ENCODE measurements around the gene RAD51B.

RAD51B gene

DNA sequence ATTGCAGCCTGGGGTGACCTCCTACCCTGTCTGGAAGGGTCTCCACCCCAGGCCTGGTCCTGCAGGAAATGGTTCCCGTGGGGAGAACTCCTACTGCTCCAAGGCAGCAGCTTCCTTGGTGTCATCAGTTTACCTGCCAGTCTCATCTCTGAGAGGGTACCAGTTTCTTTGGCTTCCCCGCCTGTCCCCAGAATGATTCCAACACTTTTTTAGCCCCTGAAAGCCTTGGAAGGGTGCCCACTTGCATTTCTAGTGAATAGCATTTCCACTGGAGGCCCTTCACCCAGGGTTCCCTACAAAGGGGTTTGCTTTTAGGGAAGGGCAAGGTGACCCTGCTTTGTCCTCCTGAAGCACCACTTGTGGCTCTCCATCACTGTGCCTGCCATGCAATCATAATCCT, 689.0 kb downstream of the RAD51B start:
- no peak for DNase-seq

DNA sequence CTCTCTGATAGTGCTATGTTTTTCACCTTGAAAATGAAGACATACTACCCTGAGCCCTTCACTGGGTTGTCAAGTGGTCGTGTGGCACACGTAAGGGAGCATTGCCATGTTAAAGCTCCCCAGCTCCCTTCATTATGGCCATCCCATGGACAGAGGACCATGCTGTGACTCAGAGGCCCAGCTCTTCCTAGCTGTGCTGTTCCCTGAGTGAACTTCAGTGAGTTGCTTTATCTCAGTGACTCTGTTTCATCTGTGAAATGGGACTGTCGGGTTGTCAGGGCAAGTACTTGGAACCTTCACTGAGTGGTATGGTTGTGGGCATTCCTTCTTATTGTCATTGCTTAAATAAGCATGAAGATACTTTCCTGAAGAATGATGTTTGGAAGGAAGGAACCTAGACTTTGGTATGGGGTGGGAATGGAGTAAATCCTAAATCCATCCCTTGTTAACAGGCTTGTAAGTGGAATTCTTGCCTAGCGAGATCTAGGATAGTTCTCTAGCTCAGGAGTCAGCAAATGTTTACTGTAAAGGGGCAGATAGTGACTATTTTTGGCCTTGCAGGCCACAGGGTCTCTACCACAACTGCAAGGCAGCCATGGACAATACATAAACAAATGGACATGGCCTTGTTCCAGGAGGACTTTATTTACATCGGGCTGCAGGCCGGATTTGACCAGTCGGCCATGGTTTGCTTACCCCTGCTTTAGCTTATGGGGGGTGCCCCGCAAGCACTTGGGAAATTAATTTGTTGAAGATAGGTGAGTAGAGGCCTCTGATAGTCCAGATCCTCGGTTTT, 689.8 kb downstream of the RAD51B start:
- DNase-seq, result no peak

DNA sequence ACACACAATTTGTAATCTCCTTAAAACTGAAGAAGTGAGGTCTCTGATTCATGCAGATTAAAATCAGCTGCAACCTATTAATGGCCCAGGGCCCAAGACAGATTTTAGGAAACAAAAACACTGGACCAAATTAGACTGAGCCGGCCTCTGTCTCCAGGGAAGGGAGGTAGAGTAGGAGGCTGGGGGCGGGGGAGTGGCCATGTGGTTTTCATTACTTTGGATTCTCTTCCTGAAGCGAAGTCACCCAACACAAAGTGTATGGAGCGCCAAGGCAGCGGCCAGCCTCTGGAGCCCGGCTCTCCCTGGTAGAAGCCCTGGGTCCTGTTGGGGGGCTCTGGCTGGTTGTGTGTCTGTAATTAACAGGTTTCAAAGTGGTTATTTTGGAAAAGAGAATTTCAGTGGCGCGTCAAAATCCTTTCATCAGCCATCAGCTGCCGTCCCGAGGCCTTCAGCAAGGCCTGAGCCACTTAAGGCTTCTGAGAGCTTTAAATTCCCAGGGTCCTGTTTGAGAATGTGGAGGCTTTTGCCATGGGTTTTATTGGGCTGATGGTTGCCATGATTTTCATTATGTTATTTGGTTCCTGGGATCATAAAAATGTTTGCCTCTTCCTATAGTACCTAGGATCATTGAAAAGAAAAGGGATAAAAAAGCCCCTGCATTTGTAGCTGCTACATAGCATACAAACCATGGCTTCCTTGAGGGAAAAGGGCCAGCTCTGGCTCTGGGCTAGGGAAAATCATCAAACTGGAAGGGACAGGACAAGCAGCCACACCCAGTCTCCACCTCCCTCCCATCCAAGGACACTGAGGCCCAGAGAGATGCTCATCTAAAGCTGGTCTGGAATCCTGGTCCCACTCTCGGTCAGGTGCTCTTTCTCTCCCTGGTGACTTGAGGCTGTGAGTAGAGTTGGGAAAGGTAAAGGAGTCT, 690.9 kb downstream of the RAD51B start:
- no peak for DNase-seq

DNA sequence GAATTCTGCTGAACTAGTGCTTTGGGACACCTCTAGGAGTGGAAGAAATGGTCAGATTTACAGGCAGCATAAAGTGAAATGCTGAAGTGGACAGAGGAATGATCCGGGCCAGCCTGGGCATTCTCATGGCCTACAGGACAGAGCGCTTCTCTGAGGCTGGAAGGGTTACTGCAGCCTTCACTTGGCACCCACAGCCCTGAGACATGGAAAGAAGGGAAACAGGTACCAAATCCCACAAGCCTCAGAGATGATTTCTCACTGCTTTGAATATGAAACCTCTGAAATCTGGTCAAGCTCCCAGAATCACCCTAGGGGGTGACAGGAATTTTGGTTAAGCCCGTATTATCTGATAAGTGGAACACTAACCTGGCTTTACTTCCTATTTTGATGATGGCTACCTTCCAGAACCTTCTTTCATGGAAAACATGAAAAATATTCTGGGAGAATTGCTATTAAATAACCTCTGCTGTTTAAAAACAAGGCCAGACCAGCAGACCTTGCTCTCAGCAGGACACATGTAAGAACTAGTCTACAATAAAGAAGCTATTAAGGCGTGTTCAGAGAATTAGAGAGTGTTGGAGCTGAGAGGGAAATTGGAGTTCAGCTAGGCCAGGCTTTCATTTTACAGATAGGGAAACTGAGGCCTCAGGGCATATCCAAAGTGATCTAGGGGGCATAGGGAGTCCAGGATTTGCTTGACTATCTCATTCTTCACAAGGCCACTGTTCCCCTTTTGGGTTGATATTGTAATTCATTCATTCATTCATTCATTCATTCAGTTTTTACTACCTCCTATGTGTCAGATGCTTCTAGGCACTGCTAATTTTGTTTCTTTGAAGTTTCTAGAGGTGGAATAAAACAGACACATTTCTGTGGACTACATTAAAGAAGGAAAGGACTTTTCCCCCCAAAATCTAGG, 691.8 kb downstream of the RAD51B start:
- no peak for DNase-seq

DNA sequence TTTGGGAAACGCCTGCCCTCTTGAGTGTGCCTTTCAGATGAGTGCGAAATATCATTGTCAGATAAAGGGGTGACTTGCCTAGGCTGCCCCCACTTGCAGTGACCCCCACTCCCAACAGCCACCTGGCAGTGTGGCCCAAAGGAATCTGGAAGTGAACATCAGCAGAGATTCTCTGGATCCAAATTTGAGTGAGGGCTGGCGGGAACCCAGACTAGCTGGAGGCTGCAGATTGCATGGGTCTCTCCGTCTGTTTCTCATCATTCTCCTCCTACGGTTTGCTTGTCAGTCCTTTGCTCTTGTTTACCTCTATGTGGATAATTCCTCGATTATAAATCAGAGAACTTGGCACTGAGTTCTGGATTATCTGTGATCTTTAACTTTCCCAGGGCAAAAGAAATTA, 692.5 kb downstream of the RAD51B start:
- DNase-seq, result no peak

DNA sequence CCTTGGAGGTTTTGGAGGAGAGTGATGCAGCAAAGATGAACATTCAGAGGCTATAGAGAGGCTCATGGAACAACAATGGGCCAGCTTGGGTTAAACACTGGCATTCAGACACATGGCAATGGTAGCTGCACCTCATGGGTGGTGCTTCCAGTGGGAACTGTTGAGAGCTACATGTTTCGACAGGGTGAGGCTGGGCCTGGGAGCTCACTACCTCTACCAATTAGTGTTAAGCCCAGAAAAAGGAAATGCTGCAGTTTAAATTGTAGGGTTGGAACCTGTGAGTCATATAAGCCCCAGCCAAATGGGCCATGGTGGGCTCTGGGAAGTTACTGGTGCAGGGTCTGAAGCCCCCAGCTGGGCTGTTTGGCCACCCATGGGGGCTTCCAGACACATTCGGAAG, 693.6 kb downstream of the RAD51B start:
- DNase-seq, result no peak

DNA sequence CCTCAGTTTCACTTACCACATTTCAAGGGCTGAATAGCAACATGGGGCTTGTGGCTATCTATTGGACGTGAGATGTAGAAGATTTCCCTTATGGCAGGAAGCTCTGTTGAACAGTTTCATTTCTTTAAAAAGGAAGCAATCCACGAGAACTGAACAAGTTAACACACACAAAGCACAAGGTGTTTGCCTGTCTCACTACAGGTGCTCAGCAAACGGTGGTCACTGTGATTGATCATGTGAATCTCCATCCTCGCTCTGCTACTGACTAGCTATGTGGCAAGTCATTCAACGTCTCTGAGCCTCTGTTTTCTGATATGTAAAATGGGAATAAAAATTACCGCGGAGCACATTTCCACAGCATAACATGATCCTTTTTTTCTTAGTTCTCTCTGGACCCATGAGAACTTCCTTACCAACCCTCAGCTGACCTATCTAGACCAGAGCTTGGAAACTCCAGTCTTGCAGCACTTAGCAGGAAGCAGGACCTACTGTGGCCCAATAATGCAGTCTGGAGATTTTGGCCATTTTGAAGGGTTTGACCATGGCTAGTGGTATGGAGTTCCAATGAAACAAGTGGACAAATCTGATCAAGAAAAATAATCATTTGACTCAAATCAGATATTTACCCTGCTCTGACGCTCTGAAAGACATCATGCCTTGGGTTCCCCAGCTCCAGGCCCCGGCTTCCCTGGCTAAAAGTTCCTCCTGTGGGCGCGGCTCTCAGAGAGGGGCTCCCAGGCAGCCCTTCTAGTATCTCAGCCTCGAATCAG, 694.4 kb downstream of the RAD51B start:
- no peak for DNase-seq

DNA sequence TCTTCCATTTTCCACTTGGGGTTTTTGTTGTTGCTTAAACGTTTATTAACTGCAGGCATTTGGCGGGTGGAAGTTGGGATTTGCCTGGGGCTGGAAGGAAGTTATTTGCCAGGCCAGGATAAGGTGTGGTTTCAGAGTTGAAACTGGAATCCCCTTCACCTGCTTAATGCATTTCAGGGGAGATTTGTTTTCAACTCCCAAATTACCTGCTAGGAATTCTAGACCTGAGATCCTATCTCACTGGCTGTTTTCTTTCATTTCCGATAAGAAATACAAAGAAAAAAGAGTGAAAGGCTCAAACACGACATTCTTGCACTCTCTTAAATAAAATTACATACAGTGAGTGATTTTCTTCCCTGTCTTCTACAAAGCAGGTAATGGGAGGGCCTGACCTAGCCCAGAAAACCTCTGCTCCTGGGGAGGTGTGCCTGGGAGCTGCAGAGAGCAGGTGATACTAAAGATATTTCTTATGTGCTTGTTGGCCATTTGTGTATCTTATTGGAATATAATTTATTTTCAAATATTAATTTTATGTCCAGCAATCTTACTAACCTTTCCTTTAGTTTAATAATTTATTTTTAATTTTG, 695.1 kb downstream of the RAD51B start:
- DNase-seq, result no peak

DNA sequence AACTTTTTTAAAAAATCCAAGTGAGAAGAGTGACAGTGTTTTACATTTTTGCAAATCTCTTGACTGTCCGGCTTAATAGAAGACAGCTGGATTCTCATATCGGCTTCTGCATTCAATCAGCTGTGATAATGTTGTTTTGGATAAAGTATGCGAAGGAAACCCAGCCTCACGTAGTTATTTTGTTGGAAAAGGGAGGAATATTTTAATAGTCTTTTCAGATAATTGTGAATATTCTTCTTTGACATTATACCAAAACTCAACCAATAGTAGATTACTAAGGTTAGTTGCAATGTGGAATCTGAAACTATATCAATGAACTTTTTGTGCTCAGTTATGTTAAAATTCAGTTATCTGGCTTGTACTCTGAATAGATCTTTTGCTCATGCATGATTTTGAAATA, 696.8 kb downstream of the RAD51B start:
- DNase-seq, result no peak

DNA sequence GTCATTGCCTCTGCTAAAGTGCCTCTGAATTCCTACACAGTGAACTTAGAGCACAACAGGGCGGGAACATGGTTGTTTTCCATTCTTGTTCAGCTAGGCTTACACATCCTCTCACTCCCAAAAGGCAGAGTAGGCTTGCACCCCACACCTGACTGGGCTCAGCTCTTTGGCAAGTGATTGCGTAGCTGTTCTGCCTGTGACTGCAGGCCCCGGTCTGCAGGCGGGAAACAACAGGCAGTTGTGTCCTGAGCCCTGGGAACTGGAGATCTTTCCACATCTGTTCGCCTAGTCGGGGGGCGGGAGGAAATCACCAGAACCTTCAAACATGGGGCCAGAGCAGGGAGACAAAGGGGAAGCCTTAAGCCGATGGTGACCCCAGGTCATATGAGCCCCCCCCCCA, 698.6 kb downstream of the RAD51B start:
- DNase-seq, result no peak

DNA sequence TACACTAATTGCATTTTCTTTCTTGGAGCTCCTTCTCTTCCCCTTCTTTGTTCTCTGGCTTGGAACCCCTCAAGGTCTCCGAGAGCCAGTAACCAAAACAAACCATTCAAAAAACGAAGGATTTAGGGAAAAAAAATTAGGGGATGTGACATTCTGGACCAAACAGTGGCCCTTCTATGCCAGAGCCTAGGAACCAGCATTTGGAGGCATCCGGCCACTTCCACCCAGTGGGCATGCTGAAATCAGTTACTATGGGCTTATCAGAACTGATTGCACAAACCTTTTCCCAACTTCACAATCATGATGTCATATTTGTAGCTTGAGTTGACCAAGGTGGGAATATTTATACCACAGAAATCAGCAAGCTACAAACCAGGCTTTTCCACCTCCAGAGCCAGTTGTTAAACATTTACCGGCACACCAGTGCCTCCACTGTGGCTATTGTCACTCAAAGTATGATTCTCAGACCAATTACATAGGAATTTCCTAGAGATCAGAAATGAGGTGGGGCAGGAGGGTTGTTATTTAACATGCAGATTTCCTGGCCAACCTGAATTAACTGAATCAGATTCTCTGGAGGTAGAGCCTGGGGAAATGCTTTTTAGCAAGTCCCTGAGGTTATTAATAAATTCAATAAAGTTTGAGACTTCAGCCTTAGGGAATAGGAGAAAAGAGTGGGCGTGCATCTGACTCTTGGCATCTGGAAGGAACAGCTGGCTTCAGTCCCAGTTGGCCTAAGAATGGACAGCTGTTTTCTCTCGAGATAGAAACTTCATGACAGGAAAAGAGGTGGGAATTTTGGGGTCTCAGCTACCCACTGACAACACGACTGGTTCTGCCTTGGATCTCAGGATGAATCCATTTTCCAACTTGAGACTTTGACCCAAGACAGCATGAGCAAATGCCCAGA, 699.4 kb downstream of the RAD51B start:
- no peak for DNase-seq

DNA sequence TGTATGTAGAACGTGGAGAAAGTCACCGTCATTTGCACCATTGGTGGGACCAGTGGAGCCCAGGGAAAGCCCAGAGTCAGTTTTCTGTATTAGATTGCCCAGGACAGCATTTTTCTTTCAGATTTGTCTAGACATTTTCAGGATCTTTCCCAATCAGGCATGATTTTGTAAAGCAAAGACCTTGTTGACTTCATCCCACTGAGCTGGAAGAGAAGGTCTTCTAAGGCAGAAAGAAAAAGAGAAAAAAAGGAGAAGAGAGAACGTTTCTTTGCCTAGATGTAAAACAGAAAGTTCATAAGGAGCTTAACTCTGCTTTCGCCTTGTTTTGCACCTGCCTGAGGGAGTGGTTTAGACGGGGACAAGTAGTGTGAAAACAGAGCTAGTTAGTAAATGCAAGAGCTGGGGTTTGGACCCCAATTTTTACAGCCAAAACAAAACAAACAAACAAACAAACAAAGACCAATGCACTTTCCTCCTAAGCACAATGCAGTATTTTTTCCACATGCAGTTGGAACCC, 700.1 kb downstream of the RAD51B start:
- DNase-seq, result no peak

DNA sequence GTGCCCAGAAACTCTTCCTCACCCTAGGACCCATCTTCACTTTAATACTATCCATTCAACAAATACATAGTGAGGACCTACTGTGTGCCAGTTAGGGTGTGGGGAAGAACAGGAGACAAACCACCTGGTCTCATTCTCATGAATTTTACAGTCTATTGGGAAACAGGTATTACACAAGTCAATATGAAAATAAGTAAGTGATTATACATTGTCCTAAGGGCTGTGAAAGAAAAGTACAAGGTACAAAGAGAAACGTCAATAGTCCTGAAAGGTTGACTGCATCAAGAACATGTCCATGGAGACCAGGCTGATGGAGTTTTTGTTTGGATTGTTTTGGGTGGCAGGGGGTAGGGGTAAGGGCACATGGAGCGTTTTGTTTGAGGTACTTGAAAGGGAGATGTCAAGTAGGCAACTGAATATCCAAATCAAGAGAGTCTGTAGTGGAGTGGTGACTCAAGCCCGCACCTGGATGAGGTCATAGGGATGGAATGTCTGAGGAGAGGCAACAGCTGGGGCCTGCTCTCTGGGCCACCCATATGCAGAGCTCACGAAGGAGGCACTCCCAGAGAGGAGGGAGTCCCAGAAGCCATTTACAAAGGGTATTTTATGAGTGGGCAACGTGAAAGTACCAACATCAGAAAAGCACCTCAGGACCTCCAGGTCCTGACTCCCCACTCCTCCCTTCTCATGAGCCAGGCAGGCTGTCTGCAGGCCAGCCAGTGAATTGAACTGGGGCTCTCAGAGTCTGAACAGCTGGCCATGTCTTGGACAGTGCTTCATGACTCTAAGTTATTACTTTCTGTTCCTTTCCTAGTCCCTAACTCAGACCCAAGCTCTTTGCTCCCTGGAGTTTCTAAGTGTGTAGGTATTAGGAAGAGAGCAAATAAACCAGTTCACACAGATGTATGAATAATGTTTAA, 701.3 kb downstream of the RAD51B start:
- peak; percentile 62 for DNase-seq

DNA sequence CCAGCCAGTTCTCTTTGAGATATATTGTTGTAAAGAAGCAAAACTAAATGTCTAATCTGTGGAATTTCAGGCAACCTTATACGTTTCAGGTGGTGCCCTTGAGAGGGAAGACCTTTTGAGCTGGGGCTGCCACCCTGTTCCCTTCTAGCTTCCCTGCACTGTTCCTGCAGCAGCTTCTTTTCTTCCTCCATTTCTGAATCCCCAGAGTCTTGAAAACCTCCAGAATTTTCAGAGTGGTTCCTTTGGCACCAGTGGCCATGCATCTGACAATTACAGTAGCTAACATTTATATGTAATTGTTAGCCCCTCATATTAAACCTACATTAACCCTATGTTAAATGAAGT, 702.0 kb downstream of the RAD51B start:
- no peak for DNase-seq

DNA sequence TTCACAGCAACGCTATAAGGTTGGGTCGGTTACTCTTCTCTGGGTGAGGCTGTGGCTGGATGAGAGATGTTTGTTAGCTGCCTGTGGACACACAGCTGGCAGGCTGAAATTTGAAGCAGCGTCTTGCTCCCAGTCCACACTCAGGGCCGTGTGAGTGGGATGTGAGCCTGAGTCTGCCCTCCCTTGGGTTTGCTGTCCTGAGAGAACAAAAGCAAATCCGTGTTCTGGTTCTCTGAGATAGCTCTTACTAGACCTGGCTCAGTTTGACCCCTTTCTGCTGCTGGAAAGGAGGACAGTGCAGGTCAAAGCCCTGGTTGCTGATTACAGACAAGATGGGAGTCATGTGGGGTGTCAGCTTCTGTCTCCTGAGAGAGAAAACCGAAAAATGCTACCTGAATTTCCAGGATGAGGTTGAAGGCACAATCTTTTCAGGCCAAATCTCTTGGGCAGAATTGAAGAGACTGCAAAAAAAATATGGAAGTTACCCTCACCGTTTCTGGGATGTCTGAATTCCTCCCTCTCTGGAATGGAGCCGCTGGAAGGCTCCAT, 702.5 kb downstream of the RAD51B start:
- no peak for DNase-seq

DNA sequence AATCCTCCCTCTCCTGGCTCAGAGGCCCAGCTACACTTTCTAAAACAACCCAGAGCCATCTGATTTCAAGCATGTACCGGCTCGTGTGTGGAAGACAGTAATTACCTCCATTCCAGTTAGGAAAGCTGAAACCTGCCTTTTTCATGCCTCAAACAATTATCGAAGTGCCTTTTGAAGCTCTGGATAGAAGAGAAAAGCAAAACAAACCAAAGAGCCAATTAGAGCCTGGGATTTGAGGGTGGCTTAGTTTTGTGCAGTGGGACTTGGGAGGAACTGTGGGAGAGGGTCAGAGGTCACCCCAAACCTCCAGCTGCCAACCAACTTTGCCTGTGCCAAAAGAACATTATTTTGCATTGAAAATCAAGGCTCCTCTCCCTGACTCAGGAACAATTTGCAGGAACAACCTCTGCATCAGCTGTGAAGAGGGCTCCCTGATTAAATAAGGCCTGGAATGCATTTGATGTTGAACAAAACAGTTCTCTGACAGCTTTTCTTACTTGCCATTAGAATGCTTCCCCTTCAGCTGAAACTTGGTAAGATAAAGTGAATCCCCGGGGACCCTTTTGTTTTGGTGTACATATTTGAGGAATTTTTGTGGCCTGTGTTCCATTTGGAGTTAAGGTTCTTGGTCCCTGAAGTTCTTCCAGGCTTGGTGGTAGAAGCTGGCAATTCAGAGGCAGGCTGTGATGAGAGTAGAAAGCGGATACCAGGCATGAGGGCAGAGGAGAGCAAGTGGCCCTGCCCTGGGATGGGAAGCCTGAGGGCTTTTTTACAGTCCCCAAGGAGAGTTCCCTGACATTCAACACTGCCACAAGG, 703.1 kb downstream of the RAD51B start:
- DNase-seq, result peak; percentile 72

DNA sequence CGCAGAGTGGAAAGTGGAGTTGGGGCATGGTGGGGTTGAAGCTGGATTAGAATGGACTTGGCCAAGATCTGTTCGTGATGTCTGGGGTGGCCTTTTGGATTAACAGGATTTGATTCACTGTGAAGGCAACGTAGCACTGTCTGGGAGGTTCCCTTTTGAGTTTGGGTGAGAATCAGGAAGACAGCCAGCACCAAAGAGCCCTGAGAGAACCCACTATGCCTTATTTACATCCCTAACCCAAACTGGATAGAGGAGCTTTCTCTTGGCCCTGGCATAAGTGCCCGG, 703.7 kb downstream of the RAD51B start:
- DNase-seq, result no peak

DNA sequence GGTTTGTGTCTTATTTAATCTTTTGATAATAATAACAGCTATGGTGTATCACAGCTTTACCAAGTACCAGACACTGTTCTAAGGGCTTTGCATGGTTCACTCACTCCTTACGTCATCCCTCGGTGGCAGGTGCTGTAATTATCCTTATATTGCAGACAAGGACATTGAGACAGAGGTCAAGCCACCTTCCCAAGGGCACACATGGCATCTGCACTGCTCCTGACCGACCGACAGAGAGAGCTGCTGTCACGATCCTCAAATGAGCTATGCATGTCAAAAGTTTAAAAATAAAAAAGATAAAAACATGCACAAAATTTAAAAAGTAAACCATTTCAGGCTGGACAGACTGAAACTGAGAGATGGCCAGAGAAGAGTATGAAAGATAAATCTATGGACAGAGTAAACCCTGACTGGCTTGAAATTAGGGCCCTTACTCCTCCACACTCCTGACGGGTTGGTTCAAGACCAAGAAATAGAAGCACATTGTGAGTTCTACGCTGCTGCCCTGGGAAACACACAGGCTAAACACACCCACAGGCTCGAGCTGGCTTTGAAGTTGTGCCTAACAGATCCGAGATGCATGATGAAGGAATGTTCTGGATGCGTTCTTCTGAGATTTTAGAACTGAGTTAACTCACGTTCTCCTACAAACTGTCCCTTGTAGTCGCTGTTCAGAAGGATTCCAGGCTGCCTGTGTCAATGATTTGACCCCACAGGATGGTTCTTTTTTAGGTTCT, 704.6 kb downstream of the RAD51B start:
- DNase-seq, result no peak
